Neural cell (in vitro differentiated cells): ENCODE results near the gene CTDNEP1. TPM values are rescaled to one million over a fixed set of nuclear protein-coding genes. Genes with fewer than 3 reads are reported as not detected.

Experiments
- H2AFZ ChIP-seq: fragments of 200-600, 300-800 bp; sonication (generic), shearing (Covaris generic); 2 replicates; pipeline ENCODE4 v1.6.0; 2014; ENCODE audit warnings: low read depth, mild to moderate bottlenecking, antibody characterized with exemption, low read length, moderate library complexity
- H3F3A ChIP-seq: fragments of 200-600 bp; shearing (Covaris generic); 2 replicates; pipeline ENCODE4 v1.6.1; 2016; ENCODE audit warnings: mild to moderate bottlenecking, moderate library complexity, mixed read lengths, antibody characterized with exemption, low read length; ENCODE audit not compliant: insufficient read depth, poor library complexity, severe bottlenecking
- H3K27ac ChIP-seq: fragments of 200-600, 300-800 bp; sonication (generic), shearing (Covaris generic); 2 replicates; pipeline ENCODE4 v1.5.1; 2014; ENCODE audit warnings: mild to moderate bottlenecking, low read length, moderate library complexity
- H3K27me3 ChIP-seq: fragments of 300-800, 200-600 bp; sonication (generic), shearing (Covaris generic); 2 replicates; pipeline ENCODE4 v1.6.0; 2014; ENCODE audit warnings: mild to moderate bottlenecking, low read depth, low read length, moderate library complexity; ENCODE audit not compliant: insufficient read depth
- H3K36me3 ChIP-seq: fragments of 300-800, 200-600 bp; sonication (generic), shearing (Covaris generic); 2 replicates; pipeline ENCODE4 v1.5.1; 2014; ENCODE audit warnings: mild to moderate bottlenecking, antibody characterized with exemption, low read length, moderate library complexity; ENCODE audit not compliant: insufficient read depth
- H3K4me2 ChIP-seq: fragments of 300-800, 200-600 bp; sonication (generic), shearing (Covaris generic); 2 replicates; pipeline ENCODE4 v1.6.0; 2014; ENCODE audit warnings: mild to moderate bottlenecking, low read length
- H3K4me3 ChIP-seq: fragments of 300-800, 200-600 bp; sonication (generic), shearing (Covaris generic); 2 replicates; pipeline ENCODE4 v1.5.1; 2014; ENCODE audit warnings: mild to moderate bottlenecking, low read length, moderate library complexity
- H3K79me2 ChIP-seq: fragments of 200-600 bp; shearing (Covaris generic); replicated peaks from 2 replicates; pipeline ENCODE4 v1.6.0; 2014; ENCODE audit warnings: mild to moderate bottlenecking, low read length, moderate library complexity; ENCODE audit not compliant: insufficient read depth
- H3K9ac ChIP-seq: fragments of 300-800, 200-600 bp; sonication (generic), shearing (Covaris generic); 2 replicates; pipeline ENCODE4 v1.6.1; 2016; ENCODE audit warnings: mild to moderate bottlenecking, low read length, mixed read lengths
- H3K9me2 ChIP-seq: fragments of 200-600 bp; shearing (Covaris generic); 2 replicates; pipeline ENCODE4 v1.6.1; 2016; ENCODE audit warnings: mild to moderate bottlenecking, low read length, mixed read lengths; ENCODE audit not compliant: insufficient read depth
- H3K9me3 ChIP-seq: fragments of 200-600, 300-800 bp; sonication (generic), shearing (Covaris generic); 2 replicates; pipeline ENCODE4 v1.6.1; 2016; ENCODE audit warnings: mild to moderate bottlenecking, mixed run types, low read length, moderate library complexity, mixed read lengths
- H4K20me1 ChIP-seq: fragments of 200-600 bp; shearing (Covaris generic); 2 replicates; pipeline ENCODE4 v1.6.1; 2016; ENCODE audit warnings: mild to moderate bottlenecking, mixed run types; ENCODE audit not compliant: insufficient read depth
- CTCF ChIP-seq: fragments of 450-650 bp; IDR thresholded peaks from 2 replicates; pipeline ENCODE4 v1.5.1; 2014; ENCODE audit warnings: antibody characterized with exemption, mild to moderate bottlenecking, moderate library complexity; ENCODE audit not compliant: poor library complexity, severe bottlenecking
- EP300 ChIP-seq: fragments of 450-650 bp; conservative IDR thresholded peaks from 2 replicates; pipeline ENCODE4 v1.6.1; 2014; ENCODE audit warnings: antibody characterized with exemption, mild to moderate bottlenecking, moderate library complexity; ENCODE audit not compliant: poor library complexity, severe bottlenecking
- EZH2 ChIP-seq: fragments of 200-600, 300-800 bp; shearing (Covaris generic), sonication (generic); IDR thresholded peaks from 2 replicates; pipeline ENCODE4 v1.6.1; 2014; ENCODE audit warnings: antibody characterized with exemption, low read length, borderline replicate concordance, mild to moderate bottlenecking; ENCODE audit not compliant: insufficient read depth, poor library complexity, severe bottlenecking
- MXI1 ChIP-seq: fragments of 450-650 bp; conservative IDR thresholded peaks from 2 replicates; pipeline ENCODE4 v1.6.1; 2014; ENCODE audit warnings: antibody characterized with exemption, mild to moderate bottlenecking; ENCODE audit not compliant: poor library complexity, severe bottlenecking
- POLR2AphosphoS5 ChIP-seq: IDR thresholded peaks from 2 replicates; pipeline ENCODE4 v1.6.1; 2012
- RAD21 ChIP-seq: fragments of 450-650 bp; conservative IDR thresholded peaks from 2 replicates; pipeline ENCODE4 v1.6.1; 2014; ENCODE audit warnings: antibody characterized with exemption, mild to moderate bottlenecking, moderate library complexity
- REST ChIP-seq: IDR thresholded peaks from 2 replicates; pipeline ENCODE4 v1.6.1; 2012; ENCODE audit warnings: borderline replicate concordance
- SMC3 ChIP-seq: fragments of 450-650 bp; conservative IDR thresholded peaks from 2 replicates; pipeline ENCODE4 v1.6.1; 2014; ENCODE audit warnings: antibody characterized with exemption, mild to moderate bottlenecking, moderate library complexity; ENCODE audit not compliant: poor library complexity
- TAF1 ChIP-seq: IDR thresholded peaks from 2 replicates; pipeline ENCODE4 v1.6.1; 2012; ENCODE audit warnings: low read depth
- polyA plus RNA-seq: library from polyadenylated mRNA; depleted of rRNA; stranded (reverse); fragments of >200 nt; gene quantifications from 2 replicates; pipeline ENCODE4 v1.2.3, GENCODE V29; 2014

CTDNEP1 gene
- polyA plus RNA-seq, 1 donor from 2014 or later, result 39.4 TPM

- Histone ChIP-seq H3K36me3 (no peaks in the 10 kb centered on the region), H3K9me2 (no peaks in the 10 kb centered on the region), H3K4me2 (no peak overlapping the region)
Observed at GRCh38 chr17:7223375-7223774, 28.2 kb downstream of the CTDNEP1 start.

GRCh38 chr17:7222972-7223292, 28.6 kb downstream of the CTDNEP1 start:
- Histone ChIP-seq H3K27me3 (no peaks in the 10 kb centered on the region), H3K27ac (no peak overlapping the region), H4K20me1 (no peaks in the 10 kb centered on the region), H3K36me3 (no peaks in the 10 kb centered on the region), H3K9ac (no peak overlapping the region), H2AFZ (no peak overlapping the region), H3K79me2 (peaks cover 15% of the 10 kb centered on the region), H3F3A (no peaks in the 10 kb centered on the region), H3K4me2 (no peak overlapping the region), H3K9me2 (no peaks in the 10 kb centered on the region), H3K9me3 (no peaks in the 10 kb centered on the region), H3K4me3 (no peak overlapping the region)
- no peak for TF ChIP-seq REST
- TF ChIP-seq EZH2, result no peak
- TF ChIP-seq SMC3, result no peak
- TF ChIP-seq MXI1, result no peak
- no peak for TF ChIP-seq EP300
- TF ChIP-seq TAF1, result no peak
- no peak for TF ChIP-seq RAD21

More at GRCh38 chr17:7223375-7223774, 28.2 kb downstream of the CTDNEP1 start:
- Histone ChIP-seq H3F3A (no peaks in the 10 kb centered on the region), H3K79me2 (peaks cover 10% of the 10 kb centered on the region), H3K27ac (no peak overlapping the region), H3K9ac (no peak overlapping the region), H3K4me3 (no peak overlapping the region), H3K9me3 (no peaks in the 10 kb centered on the region), H2AFZ (no peak overlapping the region), H3K27me3 (no peaks in the 10 kb centered on the region), H4K20me1 (no peaks in the 10 kb centered on the region)
- TF ChIP-seq EP300 (no peak), SMC3 (no peak), EZH2 (no peak), RAD21 (no peak), TAF1 (no peak), MXI1 (no peak), CTCF (no peak), POLR2AphosphoS5 (no peak), REST (no peak)
